ENCODE data around the gene PMFBP1.

The PMFBP1 gene

DNA sequence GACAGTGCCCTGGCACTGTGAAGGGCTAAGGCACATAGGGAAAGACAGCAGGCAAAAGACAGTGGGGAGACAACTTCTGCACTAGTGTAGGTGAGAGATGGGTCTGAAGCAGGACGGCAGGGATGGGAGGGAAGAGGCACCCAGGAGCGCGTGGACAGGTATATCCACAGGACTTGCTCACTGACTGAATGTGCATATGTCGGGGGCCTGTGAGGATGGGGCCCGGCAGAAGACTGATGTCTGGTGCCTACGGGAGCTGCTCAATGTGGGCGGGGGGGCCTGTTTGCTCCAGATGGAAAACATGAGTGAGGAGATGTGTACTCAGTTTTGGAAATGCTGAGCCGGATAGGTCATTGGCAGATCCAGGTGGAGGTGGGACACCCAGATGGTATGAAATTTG, 47.3 kb upstream of the PMFBP1 start:
- TF ChIP-seq REST (IDR thresholded peaks at IDR 0.05; ENCODE audit: insufficient replicate concordance, low read depth) (no peak), GABPA (IDR thresholded peaks at IDR 0.05; ENCODE audit: low read depth) (no peak)
- Histone ChIP-seq H3K27ac (replicated peaks) (no peak overlapping the region), H3K4me3 (replicated peaks; ENCODE audit: insufficient read depth, low read length) (no peak overlapping the region), H3K27me3 (ENCODE audit: insufficient read depth, poor library complexity, severe bottlenecking) (no peaks in the 10 kb centered on the region)
- DNase-seq (ENCODE audit: low read depth in 1 of 2, low spot score in 1 of 2): no peak

GRCh38 chr16:72216767-72217166, 44.8 kb upstream of the PMFBP1 start:
- DNase-seq (ENCODE audit: low read depth in 1 of 2, low spot score in 1 of 2): no peak
- no peak overlapping the region for H3K4me3 ChIP-seq (replicated peaks; ENCODE audit: insufficient read depth, low read length)
- H3K27ac ChIP-seq (replicated peaks): no peak overlapping the region
- no peaks in the 10 kb centered on the region for H3K27me3 ChIP-seq (ENCODE audit: insufficient read depth, poor library complexity, severe bottlenecking)
- no peak for TF ChIP-seq POLR2AphosphoS5 (IDR thresholded peaks at IDR 0.05; ENCODE audit: low read depth)
- no peak for TF ChIP-seq GABPA (IDR thresholded peaks at IDR 0.05; ENCODE audit: low read depth)
- TF ChIP-seq CTCF (IDR thresholded peaks at IDR 0.05; ENCODE audit: insufficient read depth, low read length): no peak
- no peak for TF ChIP-seq REST (IDR thresholded peaks at IDR 0.05; ENCODE audit: insufficient replicate concordance, low read depth)
- TF ChIP-seq SPI1 (IDR thresholded peaks at IDR 0.05; ENCODE audit: borderline replicate concordance, low read depth): no peak

GRCh38 chr16:72214821-72215220, 42.9 kb upstream of the PMFBP1 start:
- H3K4me3 ChIP-seq (replicated peaks; ENCODE audit: insufficient read depth, low read length): no peak overlapping the region
- TF ChIP-seq POLR2AphosphoS5 (IDR thresholded peaks at IDR 0.05; ENCODE audit: low read depth) (no peak), GABPA (IDR thresholded peaks at IDR 0.05; ENCODE audit: low read depth) (no peak), SPI1 (IDR thresholded peaks at IDR 0.05; ENCODE audit: borderline replicate concordance, low read depth) (no peak), CTCF (IDR thresholded peaks at IDR 0.05; ENCODE audit: insufficient read depth, low read length) (no peak)
- DNase-seq (ENCODE audit: low read depth in 1 of 2, low spot score in 1 of 2): no peak
- no peak overlapping the region for H3K27ac ChIP-seq (replicated peaks)
- H3K27me3 ChIP-seq (ENCODE audit: insufficient read depth, poor library complexity, severe bottlenecking): no peaks in the 10 kb centered on the region

GRCh38 chr16:72211110-72211509, 39.2 kb upstream of the PMFBP1 start:
- H3K4me3 ChIP-seq (replicated peaks; ENCODE audit: insufficient read depth, low read length): no peak overlapping the region
- no peak for DNase-seq (ENCODE audit: low read depth in 1 of 2, low spot score in 1 of 2)
- TF ChIP-seq POLR2AphosphoS5 (IDR thresholded peaks at IDR 0.05; ENCODE audit: low read depth): no peak
- no peak for TF ChIP-seq REST (IDR thresholded peaks at IDR 0.05; ENCODE audit: insufficient replicate concordance, low read depth)
- no peak for TF ChIP-seq SPI1 (IDR thresholded peaks at IDR 0.05; ENCODE audit: borderline replicate concordance, low read depth)
- no peak for TF ChIP-seq CTCF (IDR thresholded peaks at IDR 0.05; ENCODE audit: insufficient read depth, low read length)
- TF ChIP-seq GABPA (IDR thresholded peaks at IDR 0.05; ENCODE audit: low read depth): no peak
- no peaks in the 10 kb centered on the region for H3K27me3 ChIP-seq (ENCODE audit: insufficient read depth, poor library complexity, severe bottlenecking)
- H3K27ac ChIP-seq (replicated peaks): no peak overlapping the region

Measured in HL-60 (cell line).